ENCODE data around the gene MYO1B. TPM values are rescaled to one million over a fixed set of nuclear protein-coding genes. Genes with fewer than 3 reads are reported as not detected.
"Not testable (repeated sequence)": the region's sequence is repeated elsewhere in the genome, so short reads cannot be mapped to it uniquely, and the experiment has no call there.

The MYO1B gene
- total and polyA plus RNA-seq, 2 of the 4 experiments (the other 2 are of a cell fraction) = 57.2 to 116 TPM

DNA sequence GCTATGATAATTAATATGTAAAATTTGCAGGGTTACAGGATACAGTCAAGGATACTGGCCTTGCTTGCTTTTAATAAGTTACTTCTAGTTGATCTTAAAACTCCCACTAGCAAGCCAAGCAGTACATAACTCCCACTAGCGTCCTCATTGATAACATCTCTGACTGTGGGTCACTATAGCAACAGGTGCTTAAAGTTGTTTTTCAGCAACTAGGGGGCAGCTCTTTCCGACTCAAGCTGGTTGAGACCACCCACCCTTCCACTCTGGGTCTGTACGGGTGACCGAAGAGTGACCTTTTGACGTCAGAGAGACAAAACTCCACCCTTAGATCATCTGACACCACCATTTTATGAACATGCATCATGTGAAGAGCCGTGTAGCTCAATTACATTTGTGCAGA is 208.6 kb downstream of the MYO1B start:
- H2BK120ac ChIP-seq (ENCODE audit: low read depth, low read length) = no peak overlapping the region
- intact Hi-C loops (cut with micrococcal nuclease) (no loop called here), dilution Hi-C loops (cut with HindIII; ENCODE audit: low sequenced_read_pairs, unreplicated experiment) (no loop called here), in situ Hi-C loops (cut with MboI; ENCODE audit: low sequenced_read_pairs) (no loop called here)
- H4K91ac ChIP-seq (ENCODE audit: insufficient read depth, low read depth, low read length) = no peak overlapping the region
- no peak overlapping the region for H3K23ac ChIP-seq (ENCODE audit: low read depth, low read length)
- no peak overlapping the region for H3K27ac ChIP-seq (ENCODE audit: insufficient read depth, low read length)
- H3K4ac ChIP-seq (ENCODE audit: low read depth, low read length) = no peak overlapping the region
- H3K18ac ChIP-seq (ENCODE audit: low read depth, low read length) = no peak overlapping the region
- no peak overlapping the region for H4K5ac ChIP-seq (ENCODE audit: low read depth, low read length)
- no peak overlapping the region for H2AK9ac ChIP-seq (replicated peaks; ENCODE audit: low read depth, low read length, poor library complexity)
- no peak overlapping the region for H2AFZ ChIP-seq (replicated peaks; ENCODE audit: low read length, poor library complexity)
- H3K9me3 ChIP-seq (ENCODE audit: control insufficient read depth, insufficient read depth, low read length) = no peaks in the 10 kb centered on the region
- H4K8ac ChIP-seq (ENCODE audit: low read depth in 2 of 2, low read length in 2 of 2) = no peak overlapping the region
- H3K9ac ChIP-seq (ENCODE audit: low read depth, low read length) = no peak overlapping the region
- no peaks in the 10 kb centered on the region for H3K4me1 ChIP-seq (ENCODE audit: control insufficient read depth, insufficient read depth, low read length)
- WGBS, 2 experiments (ENCODE audit: extremely low coverage in 2 of 2, insufficient read length in 1 of 2) = 68% methylated on average over 4 of the region's 6 CpGs; no CpG with 5 or more reads in 1 of the 2 experiments
- TF ChIP-seq BHLHE40 (IDR thresholded peaks at IDR 0.05; ENCODE audit: low read depth, low read length) (no peak), RFX5 (IDR thresholded peaks at IDR 0.05; ENCODE audit: low read depth, low read length) (no peak), MXI1 (IDR thresholded peaks at IDR 0.05; ENCODE audit: borderline replicate concordance, low read depth, low read length) (no peak), RCOR1 (IDR thresholded peaks at IDR 0.05; ENCODE audit: insufficient replicate concordance, low read length) (no peak), ELK1 (IDR thresholded peaks at IDR 0.05; ENCODE audit: borderline replicate concordance, low read depth, low read length) (no peak), SMC3 (IDR thresholded peaks at IDR 0.05; ENCODE audit: low read depth, low read length) (no peak), MAZ (IDR thresholded peaks at IDR 0.05; ENCODE audit: borderline replicate concordance, low read depth, low read length) (no peak), CEBPB (IDR thresholded peaks at IDR 0.05; ENCODE audit: low read depth, low read length) (no peak)
- H3K4me2 ChIP-seq (ENCODE audit: low read depth, low read length) = no peak overlapping the region
- H2BK5ac ChIP-seq (ENCODE audit: low read depth, low read length, poor library complexity, severe bottlenecking) = no peak overlapping the region
- no peak overlapping the region for H2BK20ac ChIP-seq (ENCODE audit: low read depth, low read length)
- POLR2A ChIA-PET (ENCODE audit: unreplicated experiment) = no interaction called here
- ATAC-seq (ENCODE audit: low read depth) = no peak
- no peak overlapping the region for H3K56ac ChIP-seq (ENCODE audit: extremely low read depth, insufficient read depth, low read length)
- H3K36me3 ChIP-seq (ENCODE audit: control insufficient read depth, insufficient read depth, low read length) = no peaks in the 10 kb centered on the region
- no peak overlapping the region for H2BK15ac ChIP-seq (ENCODE audit: low read depth, low read length)
- H3K79me1 ChIP-seq (ENCODE audit: low read depth in 1 of 2, low read length in 2 of 2) = no peaks in the 10 kb centered on the region
- CTCF ChIA-PET = interaction anchor here (1.1 kb wide), 1 partner anchor 31 kb away, joined by 3 read pairs; no protein-coding TSS in a partner anchor
- no peak for DNase-seq
- no TSS peak for BruUV-seq (replicated peaks)
- H3K14ac ChIP-seq (replicated peaks; ENCODE audit: low read depth, low read length) = no peak overlapping the region
- H3K4me3 ChIP-seq (ENCODE audit: insufficient read depth, low read depth, low read length) = no peak overlapping the region
- no peaks in the 10 kb centered on the region for H4K20me1 ChIP-seq (ENCODE audit: insufficient read depth, low read length)
- H2AK5ac ChIP-seq (ENCODE audit: low read depth, low read length) = no peak overlapping the region
- peaks cover 3% of the 10 kb centered on the region; the same call in 1 of the 2 replicates for H3K9me1 ChIP-seq (ENCODE audit: insufficient read depth, low read length)
- H3K27me3 ChIP-seq (ENCODE audit: control insufficient read depth, insufficient read depth, low read length) = no peaks in the 10 kb centered on the region

DNA sequence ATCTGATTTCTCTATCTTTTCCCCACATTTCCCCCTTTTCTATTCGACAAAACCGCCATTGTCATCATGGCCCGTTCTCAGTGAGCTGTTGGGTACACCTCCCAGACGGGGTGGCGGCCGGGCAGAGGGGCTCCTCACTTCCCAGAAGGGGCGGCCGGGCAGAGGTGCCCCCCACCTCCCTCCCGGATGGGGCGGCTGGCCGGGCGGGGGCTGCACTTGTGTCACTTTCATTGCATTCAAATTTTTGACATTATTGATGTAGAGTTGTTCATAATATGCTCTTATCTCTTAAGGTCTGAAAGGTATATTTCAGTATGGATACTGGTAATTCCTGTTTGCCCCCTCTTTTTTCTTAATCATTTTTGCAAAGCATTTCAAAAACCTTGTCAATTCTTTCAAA is 211.3 kb downstream of the MYO1B start:
- H2BK5ac ChIP-seq (ENCODE audit: low read depth, low read length, poor library complexity, severe bottlenecking); DNase-seq; dilution Hi-C loops (cut with HindIII; ENCODE audit: low sequenced_read_pairs, unreplicated experiment); H2BK20ac ChIP-seq (ENCODE audit: low read depth, low read length); H3K9me3 ChIP-seq (ENCODE audit: control insufficient read depth, insufficient read depth, low read length); H3K18ac ChIP-seq (ENCODE audit: low read depth, low read length); H4K5ac ChIP-seq (ENCODE audit: low read depth, low read length); in situ Hi-C loops (cut with MboI; ENCODE audit: low sequenced_read_pairs); CTCF ChIA-PET; H3K4me1 ChIP-seq (ENCODE audit: control insufficient read depth, insufficient read depth, low read length); H4K91ac ChIP-seq (ENCODE audit: insufficient read depth, low read depth, low read length); H3K27ac ChIP-seq (ENCODE audit: insufficient read depth, low read length); H4K8ac ChIP-seq (ENCODE audit: low read depth in 2 of 2, low read length in 2 of 2); H2AK5ac ChIP-seq (ENCODE audit: low read depth, low read length); POLR2A ChIA-PET (ENCODE audit: unreplicated experiment); H3K27me3 ChIP-seq (ENCODE audit: control insufficient read depth, insufficient read depth, low read length); H3K36me3 ChIP-seq (ENCODE audit: control insufficient read depth, insufficient read depth, low read length); H2BK15ac ChIP-seq (ENCODE audit: low read depth, low read length); H4K20me1 ChIP-seq (ENCODE audit: insufficient read depth, low read length); ATAC-seq (ENCODE audit: low read depth); H3K4me3 ChIP-seq (ENCODE audit: insufficient read depth, low read depth, low read length); H3K23ac ChIP-seq (ENCODE audit: low read depth, low read length); intact Hi-C loops (cut with micrococcal nuclease); H3K56ac ChIP-seq (ENCODE audit: extremely low read depth, insufficient read depth, low read length); H2AK9ac ChIP-seq (replicated peaks; ENCODE audit: low read depth, low read length, poor library complexity); H3K4me2 ChIP-seq (ENCODE audit: low read depth, low read length); H3K79me1 ChIP-seq (ENCODE audit: low read depth in 1 of 2, low read length in 2 of 2); BruUV-seq (replicated peaks); H2BK120ac ChIP-seq (ENCODE audit: low read depth, low read length); H3K9ac ChIP-seq (ENCODE audit: low read depth, low read length); H3K4ac ChIP-seq (ENCODE audit: low read depth, low read length); H3K14ac ChIP-seq (replicated peaks; ENCODE audit: low read depth, low read length); H3K9me1 ChIP-seq (ENCODE audit: insufficient read depth, low read length); H2AFZ ChIP-seq (replicated peaks; ENCODE audit: low read length, poor library complexity): not testable (repeated sequence)
- WGBS, 2 experiments (ENCODE audit: extremely low coverage in 2 of 2, insufficient read length in 1 of 2) = no CpG with 5 or more reads among the region's 12 CpGs

Data from IMR-90 (cell line).